GM23248 (cell line): ENCODE data around the gene DNAJC12. TPM values are rescaled to one million over a fixed set of nuclear protein-coding genes. Genes with fewer than 3 reads are reported as not detected.
"Not testable (repeated sequence)": the region's sequence is repeated elsewhere in the genome, so short reads cannot be mapped to it uniquely, and the experiment has no call there.

Source experiments
- DNase-seq: peaks from one replicate; pipeline ENCODE4 v3.0.0-alpha.2; 2015
- H2AFZ ChIP-seq: fragments of 200-600 bp; sonication (generic); 2 replicates; pipeline ENCODE4 v1.6.1; 2016; ENCODE audit warnings: antibody characterized with exemption
- H3F3A ChIP-seq: fragments of 200-600 bp; sonication (generic); 2 replicates; pipeline ENCODE4 v1.6.1; 2016; ENCODE audit warnings: mild to moderate bottlenecking, antibody characterized with exemption, mixed run types; ENCODE audit not compliant: insufficient read depth
- H3K27ac ChIP-seq: fragments of 200-600 bp; sonication (generic); 2 replicates; pipeline ENCODE4 v1.5.1; 2016; ENCODE audit warnings: mild to moderate bottlenecking
- H3K27me3 ChIP-seq: fragments of 200-600 bp; sonication (generic); replicated peaks from 2 replicates; pipeline ENCODE4 v1.6.1; 2016; ENCODE audit warnings: mild to moderate bottlenecking; ENCODE audit not compliant: insufficient read depth
- H3K36me3 ChIP-seq: fragments of 200-600 bp; sonication (generic); 2 replicates; pipeline ENCODE4 v1.6.1; 2016; ENCODE audit warnings: low read depth, mild to moderate bottlenecking
- H3K4me1 ChIP-seq: fragments of 200-600 bp; sonication (generic); 2 replicates; pipeline ENCODE4 v1.6.1; 2016; ENCODE audit warnings: mild to moderate bottlenecking; ENCODE audit not compliant: insufficient read depth
- H3K4me2 ChIP-seq: fragments of 200-600 bp; sonication (generic); one replicate; pipeline ENCODE4 v1.6.1; 2016; ENCODE audit warnings: mild to moderate bottlenecking; ENCODE audit not compliant: unreplicated experiment
- H3K4me3 ChIP-seq: fragments of 200-600 bp; sonication (generic); 2 replicates; pipeline ENCODE4 v1.5.1; 2016; ENCODE audit warnings: mild to moderate bottlenecking
- H3K79me2 ChIP-seq: fragments of 200-600 bp; sonication (generic); 2 replicates; pipeline ENCODE4 v1.6.1; 2016; ENCODE audit warnings: mild to moderate bottlenecking; ENCODE audit not compliant: insufficient read depth
- H3K9ac ChIP-seq: fragments of 200-600 bp; sonication (generic); 2 replicates; pipeline ENCODE4 v1.6.1; 2016; ENCODE audit warnings: mild to moderate bottlenecking
- H3K9me2 ChIP-seq: fragments of 200-600 bp; sonication (generic); 2 replicates; pipeline ENCODE4 v1.6.1; 2016; ENCODE audit warnings: mixed run types, mild to moderate bottlenecking, moderate library complexity; ENCODE audit not compliant: insufficient read depth
- H3K9me3 ChIP-seq: fragments of 200-600 bp; sonication (generic); one replicate; pipeline ENCODE4 v1.6.1; 2017; ENCODE audit warnings: low read depth
- H4K20me1 ChIP-seq: fragments of 200-600 bp; sonication (generic); 2 replicates; pipeline ENCODE4 v1.6.0; 2016; ENCODE audit not compliant: insufficient read depth
- EZH2 ChIP-seq: fragments of 200-600 bp; sonication (generic); IDR thresholded peaks from 2 replicates; pipeline ENCODE4 v1.6.1; 2018; ENCODE audit warnings: antibody characterized with exemption, mild to moderate bottlenecking; ENCODE audit not compliant: insufficient read depth, poor library complexity, severe bottlenecking
- EZH2phosphoT487 ChIP-seq: fragments of 200-600 bp; sonication (generic); IDR thresholded peaks from 2 replicates; pipeline ENCODE4 v1.6.1; 2018; ENCODE audit warnings: antibody characterized with exemption, moderate library complexity, mild to moderate bottlenecking, low read depth; ENCODE audit not compliant: insufficient read depth
- WGBS, 2 experiments: methylation state at CpG; one replicate each; pipeline ENCODE4 v1.1.6; 2015 to 2017; ENCODE audit warnings: low lambda C conversion rate in 2 of 2, low coverage in 1 of 2; ENCODE audit errors: missing lambda C conversion rate in 2 of 2; 5-methylcytosine and 5-hydroxymethylcytosine counted together
- in situ Hi-C: fragments of 300-500 bp; cut with MboI; formaldehyde crosslinking; loops from 2 replicates; pipeline ENCODE4 v1.15.0; 2020
- polyA plus RNA-seq: library from polyadenylated mRNA; unstranded; fragments of >200 nt; fragmentation: Nextera tagmentation; extraction: Ambion mirVana; gene quantifications from 2 replicates; pipeline ENCODE4 v1.2.1, GENCODE V29; 2016
- total RNA-seq: library from RNA; depleted of rRNA; stranded (reverse); fragments of >200 nt; shearing (Covaris generic); gene quantifications from 2 replicates; pipeline ENCODE4 v1.2.3, GENCODE V29; 2014

The DNAJC12 gene
- total and polyA plus RNA-seq, 2 experiments from 2014 or later, result 0.76 to 1.2 TPM

DNA sequence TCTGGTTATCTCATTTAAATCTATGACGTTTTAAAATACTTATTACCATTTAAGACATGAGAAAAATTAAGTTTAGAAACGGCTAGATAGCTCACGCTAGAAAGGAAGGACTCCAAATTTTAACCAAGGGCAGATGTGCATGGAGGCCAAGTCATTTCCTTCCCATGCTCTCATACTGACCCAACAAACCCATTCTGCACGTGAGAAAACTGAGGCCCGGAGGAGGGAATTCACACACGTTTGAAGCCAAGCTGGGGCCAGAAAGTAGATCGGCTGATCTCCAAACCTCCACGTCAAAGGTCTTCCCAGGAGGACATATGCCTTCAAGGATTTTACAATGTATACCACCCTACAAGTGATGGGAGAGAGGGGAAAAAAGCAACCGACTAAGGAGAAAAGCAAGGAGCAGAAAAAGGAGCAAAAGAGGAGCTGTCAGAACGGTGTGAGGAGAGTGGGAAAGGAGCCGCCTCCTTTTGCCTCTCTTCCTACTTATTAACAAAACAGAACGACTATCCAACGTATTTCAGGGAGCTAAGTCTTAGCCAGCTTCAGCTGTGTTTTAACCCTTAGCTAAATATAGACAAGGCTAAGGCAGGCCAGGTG lies 45.8 kb upstream of the DNAJC12 start:
- WGBS, 2 experiments, result 1 to 2% methylated on average over 13 of the region's 13 CpGs
- Histone ChIP-seq H3K27me3 (no peaks in the 10 kb centered on the region), H3K36me3 (peaks cover 19% of the 10 kb centered on the region), H3K79me2 (peaks cover 37% of the 10 kb centered on the region), H4K20me1 (no peaks in the 10 kb centered on the region), H3K4me1 (peaks cover 14% of the 10 kb centered on the region), H3K9me2 (no peaks in the 10 kb centered on the region), H2AFZ (peak overlapping the region; percentile 93), H3K9ac (peak overlapping the region; percentile 84), H3K4me3 (peak overlapping the region; percentile 85), H3F3A (peaks cover 33% of the 10 kb centered on the region), H3K9me3 (no peaks in the 10 kb centered on the region), H3K27ac (peak overlapping the region; percentile 87), H3K4me2 (peak overlapping the region; percentile 95)
- peak; percentile 57 for DNase-seq
- TF ChIP-seq EZH2phosphoT487 (no peak), EZH2 (no peak)
- in situ Hi-C loops, result no loop called here

DNA sequence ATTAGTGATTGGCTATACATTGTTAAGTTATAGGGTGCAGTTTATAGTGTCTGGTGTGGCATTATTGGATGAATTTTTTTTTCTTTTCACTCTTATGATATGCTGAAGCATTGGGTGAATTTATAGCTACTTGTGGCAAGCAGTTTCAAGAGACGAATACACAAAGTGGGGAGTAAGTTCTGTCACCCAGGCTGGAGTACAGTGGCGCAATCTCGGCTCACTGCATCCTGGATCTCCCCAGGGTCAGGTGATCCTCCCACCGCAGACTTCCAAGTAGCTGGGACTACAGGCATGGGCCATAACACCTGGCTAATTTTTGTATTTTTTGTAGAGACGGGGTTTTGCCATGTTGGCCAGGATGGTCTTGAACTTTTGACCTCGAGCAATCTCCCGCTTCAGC lies 40.1 kb upstream of the DNAJC12 start:
- in situ Hi-C loops, result no loop called here
- Histone ChIP-seq H3F3A (0 out of 2 replicates have a peak, but pooled peaks cover under 1% of the 10 kb centered on the region), H3K36me3 (no peaks in the 10 kb centered on the region), H3K4me3 (no peak overlapping the region), H3K27ac (no peak overlapping the region), H3K9ac (no peak overlapping the region), H3K9me3 (no peaks in the 10 kb centered on the region), H4K20me1 (no peaks in the 10 kb centered on the region), H3K27me3 (no peaks in the 10 kb centered on the region), H3K79me2 (no peaks in the 10 kb centered on the region), H3K9me2 (no peaks in the 10 kb centered on the region), H2AFZ (no peak overlapping the region), H3K4me2 (no peak overlapping the region), H3K4me1 (no peaks in the 10 kb centered on the region)
- DNase-seq, result no peak
- TF ChIP-seq EZH2phosphoT487, result no peak
- TF ChIP-seq EZH2, result no peak
- WGBS, 2 experiments, result 87 to 88% methylated on average over 7 of the region's 7 CpGs

DNA sequence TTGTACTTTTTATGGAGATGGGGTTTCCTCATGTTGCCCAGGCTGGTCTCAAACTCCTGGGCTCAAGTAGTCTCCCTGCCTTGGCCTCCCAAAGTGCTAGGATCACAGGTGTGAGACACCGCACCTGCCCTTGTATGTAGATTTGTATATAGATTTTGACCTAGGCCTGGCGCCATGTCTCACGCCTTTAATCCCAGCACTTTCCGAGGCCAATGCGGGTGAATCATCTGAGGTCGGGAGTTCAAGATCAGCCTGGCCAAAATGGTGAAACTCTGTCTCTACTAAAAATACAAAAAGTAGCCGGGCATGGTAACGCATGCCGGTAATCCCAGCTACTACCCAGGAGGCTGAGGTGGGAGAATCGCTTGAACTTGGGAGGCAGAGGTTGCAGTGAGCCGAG lies 39.4 kb upstream of the DNAJC12 start:
- H3K27ac ChIP-seq, in situ Hi-C loops, H3K4me1 ChIP-seq, H3K9ac ChIP-seq, H4K20me1 ChIP-seq, DNase-seq, H3K36me3 ChIP-seq, H3K4me3 ChIP-seq, H3F3A ChIP-seq, H2AFZ ChIP-seq, H3K79me2 ChIP-seq, H3K27me3 ChIP-seq, H3K9me3 ChIP-seq, H3K9me2 ChIP-seq, H3K4me2 ChIP-seq: not testable (repeated sequence)
- 91 to 92% methylated on average over 11 of the region's 11 CpGs for WGBS, 2 experiments

DNA sequence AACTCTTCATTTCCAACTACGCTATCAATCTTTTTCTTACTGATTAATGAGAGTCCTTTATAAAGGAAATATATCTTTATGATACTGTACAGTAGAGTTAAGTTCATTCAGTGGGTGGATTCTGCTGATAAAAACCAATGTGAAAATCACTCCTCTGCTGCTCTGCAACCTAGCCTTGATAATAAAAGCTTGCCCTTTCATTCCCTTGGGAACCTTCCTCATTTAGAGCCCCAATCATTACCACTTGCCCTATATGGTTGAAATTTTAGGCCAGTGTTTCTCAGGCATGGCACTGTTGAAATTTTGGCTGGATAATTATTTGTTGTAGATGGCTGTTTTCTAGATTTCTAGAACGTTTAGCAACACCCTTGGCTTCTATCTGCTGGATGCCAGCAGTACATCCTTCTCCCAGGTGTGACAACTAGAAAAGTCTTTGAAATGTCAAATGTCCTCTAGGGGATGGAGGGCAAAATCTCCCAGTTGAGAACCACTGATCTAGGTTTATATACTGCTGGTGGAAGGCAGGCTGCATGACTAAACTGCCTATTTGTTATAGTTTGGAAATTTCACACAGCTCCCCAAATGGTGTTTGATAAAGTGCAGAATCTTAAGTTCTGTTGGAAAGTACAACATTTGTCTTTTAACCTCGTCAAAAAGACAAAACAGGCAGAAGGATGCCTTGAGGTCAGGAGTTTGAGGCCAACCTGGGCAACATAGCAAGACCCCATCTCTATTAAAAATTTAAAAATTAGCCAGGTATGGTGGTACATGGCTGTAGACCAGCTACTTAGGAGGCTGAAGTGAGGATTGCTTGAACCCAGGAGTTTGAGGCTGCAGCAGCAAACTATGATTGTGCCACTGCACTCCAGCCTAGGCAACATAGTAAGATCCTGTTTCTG lies 37.6 kb upstream of the DNAJC12 start:
- WGBS, 2 experiments, result 43 to 44% methylated on average over 3 of the region's 3 CpGs
- no peaks in the 10 kb centered on the region for H3F3A ChIP-seq
- H3K9me2 ChIP-seq, result no peaks in the 10 kb centered on the region
- H3K9ac ChIP-seq, result no peak overlapping the region
- in situ Hi-C loops, result no loop called here
- no peaks in the 10 kb centered on the region for H3K79me2 ChIP-seq
- H2AFZ ChIP-seq, result no peak overlapping the region
- H3K9me3 ChIP-seq, result no peaks in the 10 kb centered on the region
- no peaks in the 10 kb centered on the region for H4K20me1 ChIP-seq
- no peak overlapping the region for H3K4me3 ChIP-seq
- DNase-seq, result no peak
- H3K4me1 ChIP-seq, result no peaks in the 10 kb centered on the region
- no peak overlapping the region for H3K4me2 ChIP-seq
- TF ChIP-seq EZH2phosphoT487 (no peak), EZH2 (no peak)
- no peaks in the 10 kb centered on the region for H3K27me3 ChIP-seq
- no peak overlapping the region for H3K27ac ChIP-seq
- no peaks in the 10 kb centered on the region for H3K36me3 ChIP-seq
